Measurements from ENCODE around the gene TMEM80.
A peak's percentile ranks its signal among the peaks of the same experiment; 100 is the strongest.

The TMEM80 gene

GRCh38 chr11:748007-748359 is 52.4 kb downstream of the TMEM80 start:
- DNase-seq, result peak; percentile 29

GRCh38 chr11:749731-750130 is 54.1 kb downstream of the TMEM80 start:
- DNase-seq, result no peak

Measured in RPMI8226 (cell line).